AG10803 (cell line): ENCODE results near the gene GALNT2.

Source experiments
- DNase-seq: peaks from one replicate; pipeline ENCODE4 v3.0.0; 2010; ENCODE audit warnings: low read depth
- H3K4me3 ChIP-seq: 2 replicates; pipeline ENCODE4 v1.5.1; 2011; ENCODE audit warnings: mild to moderate bottlenecking, low read length, control low read depth
- TF ChIP-seq, protein P1 (sequence below): conservative IDR thresholded peaks from 2 replicates; pipeline ENCODE4 v1.5.1; 2011; ENCODE audit warnings: mild to moderate bottlenecking, low read length, control low read depth, inconsistent platforms

Gene GALNT2

DNA sequence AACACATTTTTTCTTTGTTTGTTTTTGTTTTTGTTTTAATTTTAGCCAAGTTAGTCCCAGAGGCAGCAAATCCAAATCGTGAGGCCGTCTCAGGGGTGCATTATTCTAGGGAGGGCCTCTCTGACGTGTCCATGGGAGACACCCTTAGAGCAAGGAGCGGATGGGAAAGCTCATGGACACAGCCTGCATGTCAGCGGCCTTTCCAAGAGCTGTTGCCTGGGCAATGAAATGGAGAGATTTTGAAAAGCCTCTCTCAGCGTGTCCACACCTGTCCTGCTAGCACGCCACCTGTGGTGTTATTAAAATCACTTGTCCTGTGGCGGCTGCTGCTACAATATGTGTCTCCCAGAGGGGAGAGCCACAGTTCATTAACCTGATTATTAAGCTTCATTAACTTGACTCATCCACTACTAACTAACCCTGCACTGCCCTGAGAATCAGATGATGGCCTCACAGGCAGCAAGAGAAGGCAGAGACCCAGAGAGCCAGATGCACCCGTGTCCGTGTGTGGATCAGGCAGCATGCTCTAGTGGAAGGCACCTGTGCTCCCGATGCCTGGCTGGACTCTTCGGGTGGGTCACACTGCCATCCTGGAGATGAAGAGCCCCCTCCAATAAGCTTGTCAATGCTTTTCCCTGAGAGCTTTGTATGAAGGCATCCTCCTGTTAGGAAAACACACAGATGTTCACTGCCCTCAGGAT is 225.8 kb downstream of the GALNT2 start:
- no peak for DNase-seq
- no peak overlapping the region for H3K4me3 ChIP-seq
- TF ChIP-seq, protein P1, sequence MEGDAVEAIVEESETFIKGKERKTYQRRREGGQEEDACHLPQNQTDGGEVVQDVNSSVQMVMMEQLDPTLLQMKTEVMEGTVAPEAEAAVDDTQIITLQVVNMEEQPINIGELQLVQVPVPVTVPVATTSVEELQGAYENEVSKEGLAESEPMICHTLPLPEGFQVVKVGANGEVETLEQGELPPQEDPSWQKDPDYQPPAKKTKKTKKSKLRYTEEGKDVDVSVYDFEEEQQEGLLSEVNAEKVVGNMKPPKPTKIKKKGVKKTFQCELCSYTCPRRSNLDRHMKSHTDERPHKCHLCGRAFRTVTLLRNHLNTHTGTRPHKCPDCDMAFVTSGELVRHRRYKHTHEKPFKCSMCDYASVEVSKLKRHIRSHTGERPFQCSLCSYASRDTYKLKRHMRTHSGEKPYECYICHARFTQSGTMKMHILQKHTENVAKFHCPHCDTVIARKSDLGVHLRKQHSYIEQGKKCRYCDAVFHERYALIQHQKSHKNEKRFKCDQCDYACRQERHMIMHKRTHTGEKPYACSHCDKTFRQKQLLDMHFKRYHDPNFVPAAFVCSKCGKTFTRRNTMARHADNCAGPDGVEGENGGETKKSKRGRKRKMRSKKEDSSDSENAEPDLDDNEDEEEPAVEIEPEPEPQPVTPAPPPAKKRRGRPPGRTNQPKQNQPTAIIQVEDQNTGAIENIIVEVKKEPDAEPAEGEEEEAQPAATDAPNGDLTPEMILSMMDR: no peak

DNA sequence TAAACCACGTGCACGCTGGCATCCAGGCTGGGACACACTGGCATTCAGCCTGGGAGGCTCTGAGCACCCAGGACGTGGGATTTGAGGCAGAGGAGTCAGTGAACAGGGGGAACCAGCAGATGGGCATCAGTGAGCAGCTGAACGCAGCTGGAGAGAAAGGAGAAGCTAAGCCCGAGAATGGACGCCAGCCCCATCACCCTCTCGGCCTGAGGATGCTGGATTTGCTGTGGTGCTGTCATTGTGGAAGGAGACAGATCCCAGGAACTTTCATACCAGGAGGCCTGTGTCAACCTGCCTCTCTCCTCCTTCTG is 226.3 kb downstream of the GALNT2 start:
- TF ChIP-seq, protein P1: no peak
- DNase-seq: no peak
- no peak overlapping the region for H3K4me3 ChIP-seq

DNA sequence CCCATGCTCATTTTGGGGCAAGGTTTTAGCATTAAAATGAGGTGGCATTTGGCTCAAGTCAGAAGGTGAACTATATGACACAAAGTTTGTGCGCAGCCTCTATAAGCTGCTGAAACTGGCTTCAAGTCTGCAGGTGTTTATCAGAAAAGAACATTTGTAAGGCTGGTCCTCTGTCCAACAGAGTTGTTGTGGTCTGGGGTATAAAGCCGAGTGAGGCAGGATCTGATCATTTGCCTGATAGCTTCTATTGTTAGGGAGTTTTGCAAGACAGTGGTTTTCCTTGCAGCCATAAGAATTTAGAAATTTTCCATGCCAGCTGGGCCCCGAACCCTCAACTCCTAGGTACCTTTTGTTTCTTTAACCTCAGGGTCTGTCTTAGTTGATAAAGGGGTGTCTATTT is 228.3 kb downstream of the GALNT2 start:
- TF ChIP-seq, protein P1: no peak
- DNase-seq: no peak
- no peak overlapping the region for H3K4me3 ChIP-seq

DNA sequence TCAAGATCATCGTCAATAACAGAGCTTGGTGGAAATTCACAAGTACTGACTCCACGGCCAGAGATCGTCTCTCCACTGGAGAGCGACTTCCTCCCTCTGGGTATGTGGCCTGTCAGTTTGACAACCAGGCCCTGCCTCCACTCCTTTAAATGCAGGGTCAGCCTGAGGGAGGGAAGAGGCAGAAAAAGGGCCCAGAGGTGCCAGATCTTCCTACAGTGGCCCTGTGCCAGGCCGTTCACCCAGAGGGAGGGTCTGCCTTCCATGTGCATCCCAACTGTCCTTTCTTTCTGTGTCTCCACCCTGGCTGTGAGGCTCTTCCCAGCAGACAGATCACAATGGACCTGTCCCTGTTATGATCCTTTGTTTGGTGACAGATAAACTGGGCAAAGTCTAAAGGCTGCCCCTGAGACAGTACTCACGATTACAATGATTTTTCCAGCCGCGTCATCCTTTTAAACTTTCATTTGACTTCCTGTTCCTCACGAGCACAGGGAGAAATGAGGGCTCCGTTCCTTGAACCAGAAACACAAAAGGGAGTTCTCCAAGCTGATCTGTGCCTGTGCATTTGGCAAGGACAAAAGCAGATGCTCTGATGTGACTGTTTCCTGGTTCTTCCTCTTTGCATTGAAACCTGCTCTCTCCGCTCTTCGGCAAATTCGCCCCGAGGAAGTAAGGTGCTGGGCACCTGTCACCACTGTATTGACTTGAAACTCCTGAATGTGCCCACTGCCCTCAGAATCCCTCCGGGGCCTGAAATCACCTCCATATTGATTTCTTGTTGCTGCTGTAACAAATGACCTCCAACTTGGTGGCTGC is 232.4 kb downstream of the GALNT2 start:
- TF ChIP-seq, protein P1: no peak
- H3K4me3 ChIP-seq: no peak overlapping the region
- DNase-seq: no peak

DNA sequence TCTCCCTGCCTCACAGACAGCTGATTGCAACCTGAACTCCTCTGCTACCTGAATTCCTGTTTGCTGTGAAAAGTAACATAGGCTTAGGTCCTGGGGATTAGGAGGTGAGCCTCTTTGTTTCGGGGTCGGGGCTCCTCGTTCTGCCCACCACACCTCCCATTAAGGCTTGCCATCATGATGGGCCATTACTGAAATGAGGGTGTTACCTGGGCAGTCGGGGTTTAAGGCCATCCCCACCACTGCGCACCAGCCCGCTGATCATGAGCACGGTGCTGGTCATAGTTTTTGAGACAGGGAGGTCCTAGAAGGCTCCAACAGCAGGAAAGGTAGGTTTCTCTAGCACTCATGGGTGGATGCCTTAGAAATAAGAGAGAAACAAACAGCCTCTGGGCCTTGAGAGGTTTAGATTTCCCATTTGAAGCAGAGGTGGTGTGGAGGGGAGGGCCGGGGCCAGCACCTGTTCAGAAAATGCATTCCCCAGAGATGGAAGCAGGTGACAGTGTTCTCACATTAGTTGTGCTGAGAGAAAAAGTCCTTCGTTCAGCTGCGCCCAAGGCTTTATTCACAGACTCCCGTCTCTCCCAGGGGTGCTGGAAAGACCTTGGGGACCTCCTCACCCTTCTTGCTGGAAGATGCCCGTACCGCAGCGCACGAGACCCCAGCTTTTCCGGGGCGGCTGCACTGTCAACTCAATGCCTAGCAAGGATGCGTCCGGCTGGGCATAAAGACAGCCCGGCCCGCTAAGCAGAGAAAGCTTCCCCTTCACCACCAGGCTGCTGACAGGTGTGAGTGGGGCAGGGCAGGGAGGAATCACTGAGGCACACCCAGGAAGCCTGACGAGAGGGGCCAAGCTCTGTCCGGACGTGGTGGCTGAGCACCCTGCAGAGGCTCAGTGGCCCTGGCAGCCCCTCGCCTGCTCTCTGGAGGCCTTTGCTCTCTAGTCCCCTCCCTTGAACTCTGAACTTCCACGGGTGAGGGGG is 233.6 kb downstream of the GALNT2 start:
- no peak for DNase-seq
- H3K4me3 ChIP-seq: no peak overlapping the region

DNA sequence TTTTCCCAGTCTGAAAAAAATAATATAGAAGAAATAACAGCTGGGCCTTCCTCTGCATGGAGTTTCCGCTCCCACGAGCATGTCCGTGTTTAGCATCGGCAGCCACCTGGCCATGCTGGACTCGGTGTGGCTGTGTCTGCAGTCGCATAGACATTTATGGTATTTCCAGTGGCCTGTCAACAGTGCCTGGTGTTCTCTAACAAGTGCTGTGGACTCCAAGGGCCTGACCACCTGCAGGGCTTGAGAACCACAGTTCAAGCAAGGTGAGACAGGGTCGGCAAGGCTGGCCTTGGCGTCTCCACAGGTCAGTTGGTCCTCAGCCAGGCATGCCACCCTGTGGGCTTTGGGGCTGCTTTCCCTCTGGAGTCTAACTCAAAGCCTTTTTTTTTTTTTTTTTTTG is 234.3 kb downstream of the GALNT2 start:
- no peak for DNase-seq
- TF ChIP-seq, protein P1: no peak
- no peak overlapping the region for H3K4me3 ChIP-seq

More for the DNA sequence above, 233.6 kb downstream of the GALNT2 start:
- TF ChIP-seq, protein P1: no peak
